HG02623 (cell line): Measurements from ENCODE around the gene PRKG1.
"Not testable (repeated sequence)": the region's sequence is repeated elsewhere in the genome, so short reads cannot be mapped to it uniquely, and the experiment has no call there.

ENCODE experiments used
- ATAC-seq: cut with Tn5 transposase; IDR thresholded peaks from one replicate; pipeline ENCODE4 v1.9.1; 2021; ENCODE audit warnings: moderate library complexity; ENCODE audit not compliant: unreplicated experiment

The PRKG1 gene

GRCh38 chr10:52136921-52137320 is 1062.6 kb downstream of the PRKG1 start:
- no peak for ATAC-seq

- ATAC-seq: no peak
Measured at GRCh38 chr10:52143338-52143737, 1069.1 kb downstream of the PRKG1 start.

GRCh38 chr10:52145636-52146035 is 1071.3 kb downstream of the PRKG1 start:
- no peak for ATAC-seq

GRCh38 chr10:52146766-52147165 is 1072.5 kb downstream of the PRKG1 start:
- no peak for ATAC-seq

- ATAC-seq: no peak
Measured at GRCh38 chr10:52170776-52171175, 1096.5 kb downstream of the PRKG1 start.

- no peak for ATAC-seq
Measured at GRCh38 chr10:52172581-52172980, 1098.3 kb downstream of the PRKG1 start.

- ATAC-seq: no peak
Measured at GRCh38 chr10:52185256-52185655, 1111.0 kb downstream of the PRKG1 start.

GRCh38 chr10:52187521-52188258 is 1113.4 kb downstream of the PRKG1 start:
- ATAC-seq: no peak

GRCh38 chr10:52191049-52191448 is 1116.8 kb downstream of the PRKG1 start:
- no peak for ATAC-seq

- ATAC-seq: no peak
Measured at GRCh38 chr10:52194191-52194590, 1119.9 kb downstream of the PRKG1 start.

GRCh38 chr10:52194716-52195115 is 1120.4 kb downstream of the PRKG1 start:
- no peak for ATAC-seq

GRCh38 chr10:52197098-52197497 is 1122.8 kb downstream of the PRKG1 start:
- ATAC-seq: no peak

GRCh38 chr10:52198540-52198939 is 1124.3 kb downstream of the PRKG1 start:
- no peak for ATAC-seq

GRCh38 chr10:52204906-52205305 is 1130.6 kb downstream of the PRKG1 start:
- ATAC-seq: not testable (repeated sequence)

GRCh38 chr10:52208365-52208764 is 1134.1 kb downstream of the PRKG1 start:
- ATAC-seq: no peak

- ATAC-seq: no peak
Measured at GRCh38 chr10:52210161-52210560, 1135.9 kb downstream of the PRKG1 start.

- no peak for ATAC-seq
Measured at GRCh38 chr10:52212062-52212461, 1137.8 kb downstream of the PRKG1 start.

- ATAC-seq: no peak
Measured at GRCh38 chr10:52212802-52213201, 1138.5 kb downstream of the PRKG1 start.

- no peak for ATAC-seq
Measured at GRCh38 chr10:52213321-52213752, 1139.0 kb downstream of the PRKG1 start.

GRCh38 chr10:52215745-52216361 is 1141.6 kb downstream of the PRKG1 start:
- peak; percentile 63 for ATAC-seq

- ATAC-seq: peak; percentile 76
Measured at GRCh38 chr10:52216852-52217251, 1142.6 kb downstream of the PRKG1 start.

- ATAC-seq: no peak
Measured at GRCh38 chr10:52217531-52217930, 1143.2 kb downstream of the PRKG1 start.

- ATAC-seq: no peak
Measured at GRCh38 chr10:52220947-52221346, 1146.7 kb downstream of the PRKG1 start.
